ENCODE measurements around the gene HSPA1A. TPM values are rescaled to one million over a fixed set of nuclear protein-coding genes. Genes with fewer than 3 reads are reported as not detected.
"Not testable (repeated sequence)": the region's sequence is repeated elsewhere in the genome, so short reads cannot be mapped to it uniquely, and the experiment has no call there.

HSPA1A gene
- total and polyA plus RNA-seq, 9 donors, result 44.6 to 340 (median 140) TPM

- H3K36me3 ChIP-seq, result no peaks in the 10 kb centered on the region
- H3K27ac ChIP-seq, result peak overlapping the region; percentile 95 to 99
- 1 to 4% (median 1%) methylated on average over 13 of the region's 13 CpGs for WGBS, 3 donors
- TF ChIP-seq EP300 (IDR thresholded peaks at IDR 0.05) (no peak), POLR2A (IDR thresholded peaks at IDR 0.05) (peak; percentile 28)
- H3K9me3 ChIP-seq, result no peaks in the 10 kb centered on the region
- peak overlapping the region; percentile 59 for H3K4me3 ChIP-seq
- peak in 4 of 5 donors; percentile 93 to 97 (median 94) for DNase-seq
- peaks cover 2% of the 10 kb centered on the region for H3K4me1 ChIP-seq (ENCODE audit: insufficient read depth)
- intact Hi-C loops (cut with DNase I), result no loop called here
- no peaks in the 10 kb centered on the region for H3K27me3 ChIP-seq
Measured at GRCh38 chr6:31814677-31815024, 692 bp upstream of the HSPA1A start.

- H3K27me3 ChIP-seq; H3K4me1 ChIP-seq (ENCODE audit: insufficient read depth); intact Hi-C loops (cut with DNase I); H3K36me3 ChIP-seq; H3K27ac ChIP-seq; H3K9me3 ChIP-seq: not testable (repeated sequence)
- 57 to 67% (median 65%) methylated on average over 12 to 15 of the region's 37 CpGs for WGBS, 3 donors
- peak overlapping the region; percentile 35 for H3K4me3 ChIP-seq
- peak in 1 of 5 donors; percentile 52 for DNase-seq
Measured at GRCh38 chr6:31817133-31817928, 2.0 kb downstream of the HSPA1A start.

GRCh38 chr6:31817929-31818511 is 2.7 kb downstream of the HSPA1A start:
- H3K4me1 ChIP-seq (ENCODE audit: insufficient read depth); H3K9me3 ChIP-seq; H3K27me3 ChIP-seq; H3K27ac ChIP-seq; intact Hi-C loops (cut with DNase I); DNase-seq; H3K36me3 ChIP-seq: not testable (repeated sequence)
- H3K4me3 ChIP-seq, result peak overlapping the region; percentile 35
- WGBS, 3 donors, result 79 to 85% (median 83%) methylated on average over 8 of the region's 8 CpGs

DNA sequence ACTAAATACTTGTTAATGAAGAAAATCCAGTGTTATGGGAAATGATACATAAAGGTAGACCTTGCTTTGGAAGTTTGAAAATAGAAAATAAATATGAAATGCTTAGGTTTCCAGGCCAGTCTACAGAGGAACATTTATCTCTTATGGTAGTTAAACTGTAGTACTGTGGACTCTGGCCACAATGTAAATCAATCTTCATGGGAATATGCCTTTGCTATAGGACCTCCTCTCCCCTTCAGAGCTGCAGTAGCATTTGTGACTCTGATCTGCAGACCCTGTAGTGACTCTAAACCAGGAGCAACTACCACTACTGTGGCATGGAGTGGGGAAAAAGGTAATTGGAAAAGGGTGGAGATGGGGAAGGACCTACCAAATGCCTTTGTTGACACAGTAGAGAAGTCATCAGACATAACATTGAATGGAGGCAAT is 4.5 kb downstream of the HSPA1A start:
- Histone ChIP-seq H3K27ac (no peak overlapping the region), H3K4me1 (ENCODE audit: insufficient read depth) (no peaks in the 10 kb centered on the region)

DNA sequence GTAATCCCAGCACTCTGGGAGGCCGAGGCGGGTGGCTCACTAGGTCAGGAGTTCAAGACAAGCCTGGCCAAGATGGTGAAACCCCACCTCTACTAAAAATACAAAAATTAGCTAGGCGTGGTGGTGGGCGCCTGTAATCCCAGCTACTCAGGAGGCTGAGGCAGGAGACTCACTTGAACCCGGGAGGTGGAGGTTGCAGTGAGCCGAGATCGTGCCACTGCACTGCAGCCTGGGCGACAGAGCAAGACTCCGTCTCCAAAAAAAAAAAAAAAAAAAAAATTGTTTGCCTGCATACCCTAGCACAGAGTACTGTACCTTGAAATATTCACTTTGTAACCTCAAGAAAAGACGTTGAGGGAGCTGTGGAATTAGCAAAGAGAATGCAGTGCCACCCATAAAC is 5.1 kb downstream of the HSPA1A start:
- H3K27me3 ChIP-seq; intact Hi-C loops (cut with DNase I); H3K36me3 ChIP-seq; H3K4me3 ChIP-seq; DNase-seq; H3K9me3 ChIP-seq; H3K4me1 ChIP-seq (ENCODE audit: insufficient read depth): not testable (repeated sequence)
- 90 to 92% (median 91%) methylated on average over 10 of the region's 10 CpGs for whole genome bisulfite sequencing, 3 donors
- H3K27ac ChIP-seq, result peak overlapping the region in 1 of 2 donors; percentile 98

More for the DNA sequence above, 4.5 kb downstream of the HSPA1A start:
- DNase-seq, result no peak
- Histone ChIP-seq H3K4me3 (no peak overlapping the region), H3K36me3 (no peaks in the 10 kb centered on the region), H3K27me3 (no peaks in the 10 kb centered on the region), H3K9me3 (no peaks in the 10 kb centered on the region)
- no peak for TF ChIP-seq POLR2A (IDR thresholded peaks at IDR 0.05)
- TF ChIP-seq CTCF (IDR thresholded peaks at IDR 0.05), result no peak
- intact Hi-C loops (cut with DNase I), result no loop called here

- Histone ChIP-seq H3K27me3 (no peaks in the 10 kb centered on the region), H3K27ac (peak overlapping the region; percentile 90 to 98), H3K36me3 (no peaks in the 10 kb centered on the region), H3K9me3 (no peaks in the 10 kb centered on the region), H3K4me3 (peak overlapping the region; percentile 46), H3K4me1 (ENCODE audit: insufficient read depth) (peaks cover 3% of the 10 kb centered on the region)
- 2 to 3% (median 3%) methylated on average over 39 of the region's 39 CpGs for WGBS, 3 donors
- TF ChIP-seq EP300 (IDR thresholded peaks at IDR 0.05) (no peak), POLR2A (IDR thresholded peaks at IDR 0.05) (peak; percentile 55), CTCF (IDR thresholded peaks at IDR 0.05) (peak in 1 of 3 donors; percentile 18)
- peak; percentile 73 to 82 (median 79) for DNase-seq
- intact Hi-C loops (cut with DNase I), result no loop called here
Measured at GRCh38 chr6:31821301-31822035, 6.1 kb downstream of the HSPA1A start.

All from ovary (tissue), 9 donors.